ENCODE data around the gene LBH. TPM values are rescaled to one million over a fixed set of nuclear protein-coding genes. Genes with fewer than 3 reads are reported as not detected.

Gene LBH
- polyA plus RNA-seq, 3 donors, result 0.41 to 0.76 (median 0.42) TPM

- no peak for DNase-seq
- no peak overlapping the region for H2AFZ ChIP-seq (ENCODE audit: insufficient read depth, low read depth, low read length, poor library complexity, severe bottlenecking)
- WGBS (ENCODE audit: insufficient coverage), result 100% methylated on average over 1 of the region's 3 CpGs
- no peak for TF ChIP-seq CTCF (IDR thresholded peaks at IDR 0.05)
- no peak overlapping the region for H3K27ac ChIP-seq (ENCODE audit: low read depth in 1 of 2, low read length in 2 of 2)
- H3K4me3 Mint-ChIP-seq, result no peak overlapping the region
- no peaks in the 10 kb centered on the region for H3K27me3 ChIP-seq (ENCODE audit: control insufficient read depth in 2 of 2, insufficient read depth in 2 of 2, low read length in 2 of 2)
- H3K9ac ChIP-seq (ENCODE audit: insufficient read depth, low read length, poor library complexity, severe bottlenecking), result no peak overlapping the region
- peaks cover 22% of the 10 kb centered on the region for H3K4me1 Mint-ChIP-seq
- H3K27me3 Mint-ChIP-seq (ENCODE audit: low read depth in 3 of 3), result peaks cover 8 to 12% (median 11%) of the 10 kb centered on the region in 3 donors
- no peaks in the 10 kb centered on the region for H3K79me2 ChIP-seq (ENCODE audit: insufficient read depth, low read length)
- peaks cover 0 to 10% (median 5%) of the 10 kb centered on the region in 7 donors for H3K9me3 Mint-ChIP-seq
- no peak overlapping the region for H3K4me2 ChIP-seq (replicated peaks; ENCODE audit: extremely low read depth, low read length, poor library complexity, severe bottlenecking)
- no peak overlapping the region for H3K27ac Mint-ChIP-seq
- no peaks in the 10 kb centered on the region for H4K20me1 ChIP-seq (ENCODE audit: insufficient read depth, low read length)
- H3K4me3 ChIP-seq (replicated peaks in 1 of 3; ENCODE audit: low read depth in 2 of 3, low read length in 3 of 3), result no peak overlapping the region
- H3K4me1 ChIP-seq (ENCODE audit: control insufficient read depth in 1 of 2, insufficient read depth in 2 of 2, low read length in 2 of 2), result peaks cover 16 to 21% of the 10 kb centered on the region in 2 donors
- peaks cover 0 to 4% of the 10 kb centered on the region in 2 donors for H3K9me3 ChIP-seq (replicated peaks in 1 of 2; ENCODE audit: control insufficient read depth in 1 of 2, insufficient read depth in 1 of 2, low read length in 2 of 2)
- H3K36me3 Mint-ChIP-seq, result peaks cover 0 to 1% of the 10 kb centered on the region in 2 donors
- no peaks in the 10 kb centered on the region for H3K36me3 ChIP-seq (replicated peaks in 1 of 2; ENCODE audit: control insufficient read depth in 1 of 2, insufficient read depth in 2 of 2, low read length in 2 of 2)
- intact Hi-C loops (cut with micrococcal nuclease), result no loop called here
These were observed 32.9 kb downstream of the LBH start for GRCh38 chr2:30264274-30264673.

GRCh38 chr2:30265052-30266015 lies 34.0 kb downstream of the LBH start:
- peaks cover 29% of the 10 kb centered on the region for H3K4me1 Mint-ChIP-seq
- Histone ChIP-seq H3K36me3 (replicated peaks in 1 of 2; ENCODE audit: control insufficient read depth in 1 of 2, insufficient read depth in 2 of 2, low read length in 2 of 2) (no peaks in the 10 kb centered on the region), H3K9ac (ENCODE audit: insufficient read depth, low read length, poor library complexity, severe bottlenecking) (peak overlapping the region; percentile 22), H3K27ac (ENCODE audit: low read depth in 1 of 2, low read length in 2 of 2) (peak overlapping the region in 1 of 2 donors; percentile 59), H3K79me2 (ENCODE audit: insufficient read depth, low read length) (no peaks in the 10 kb centered on the region), H2AFZ (ENCODE audit: insufficient read depth, low read depth, low read length, poor library complexity, severe bottlenecking) (peak overlapping the region; percentile 84), H3K4me2 (replicated peaks; ENCODE audit: extremely low read depth, low read length, poor library complexity, severe bottlenecking) (peak overlapping the region; percentile 67), H3K27me3 (ENCODE audit: control insufficient read depth in 2 of 2, insufficient read depth in 2 of 2, low read length in 2 of 2) (no peaks in the 10 kb centered on the region), H3K9me3 (replicated peaks in 1 of 2; ENCODE audit: control insufficient read depth in 1 of 2, insufficient read depth in 1 of 2, low read length in 2 of 2) (peaks cover 0 to 4% of the 10 kb centered on the region in 2 donors), H4K20me1 (ENCODE audit: insufficient read depth, low read length) (no peaks in the 10 kb centered on the region), H3K4me1 (ENCODE audit: control insufficient read depth in 1 of 2, insufficient read depth in 2 of 2, low read length in 2 of 2) (peaks cover 18 to 26% of the 10 kb centered on the region in 2 donors), H3K4me3 (replicated peaks in 1 of 3; ENCODE audit: low read depth in 2 of 3, low read length in 3 of 3) (peak overlapping the region in 1 of 3 experiments; percentile 57)
- no CpG with 5 or more reads among the region's 4 CpGs for WGBS (ENCODE audit: insufficient coverage)
- peak overlapping the region in 3 of 7 donors; percentile 47 to 91 (median 63) for H3K27ac Mint-ChIP-seq
- peak overlapping the region in 1 of 2 donors; percentile 90 for H3K4me3 Mint-ChIP-seq
- peaks cover 0 to 10% (median 7%) of the 10 kb centered on the region in 7 donors for H3K9me3 Mint-ChIP-seq
- H3K27me3 Mint-ChIP-seq (ENCODE audit: low read depth in 3 of 3), result peaks cover 4 to 7% (median 6%) of the 10 kb centered on the region in 3 donors
- intact Hi-C loops (cut with micrococcal nuclease), result no loop called here
- DNase-seq, result no peak
- H3K36me3 Mint-ChIP-seq, result peaks cover 0 to 1% of the 10 kb centered on the region in 2 donors
- no peak for TF ChIP-seq CTCF (IDR thresholded peaks at IDR 0.05)

Data from CD14-positive monocyte (primary cell).